Stimulated activated CD4-positive, alpha-beta T cell treated with anti-CD3 and anti-CD28 coated beads, Interleukin-2, amount 100 ng/mL, for 48 hours (primary cell): ENCODE results near the gene PLEK.
"Not testable (repeated sequence)": the region's sequence is repeated elsewhere in the genome, so short reads cannot be mapped to it uniquely, and the experiment has no call there.

Experiments
- DNase-seq, 2 donors: peaks; one replicate each; pipeline ENCODE4 v3.0.0-alpha.2; 2020

PLEK gene

DNA sequence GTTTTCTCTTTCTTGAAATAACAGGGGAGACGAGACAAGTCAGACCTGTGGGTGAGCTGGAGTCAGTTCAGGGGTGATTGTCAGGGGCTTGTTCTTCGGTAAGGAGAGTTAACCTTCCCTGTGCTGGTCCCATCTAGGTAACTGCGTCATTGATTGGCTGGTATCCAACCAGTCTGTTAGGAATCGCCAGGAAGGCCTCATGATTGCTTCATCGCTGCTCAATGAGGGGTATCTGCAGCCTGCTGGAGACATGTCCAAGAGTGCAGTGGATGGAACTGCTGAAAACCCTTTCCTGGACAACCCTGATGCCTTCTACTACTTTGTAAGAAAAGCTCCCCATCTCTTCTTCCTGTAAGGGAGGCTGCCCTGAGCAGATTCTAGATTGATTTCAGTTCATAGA, 21.3 kb downstream of the PLEK start:
- no peak for DNase-seq

DNA sequence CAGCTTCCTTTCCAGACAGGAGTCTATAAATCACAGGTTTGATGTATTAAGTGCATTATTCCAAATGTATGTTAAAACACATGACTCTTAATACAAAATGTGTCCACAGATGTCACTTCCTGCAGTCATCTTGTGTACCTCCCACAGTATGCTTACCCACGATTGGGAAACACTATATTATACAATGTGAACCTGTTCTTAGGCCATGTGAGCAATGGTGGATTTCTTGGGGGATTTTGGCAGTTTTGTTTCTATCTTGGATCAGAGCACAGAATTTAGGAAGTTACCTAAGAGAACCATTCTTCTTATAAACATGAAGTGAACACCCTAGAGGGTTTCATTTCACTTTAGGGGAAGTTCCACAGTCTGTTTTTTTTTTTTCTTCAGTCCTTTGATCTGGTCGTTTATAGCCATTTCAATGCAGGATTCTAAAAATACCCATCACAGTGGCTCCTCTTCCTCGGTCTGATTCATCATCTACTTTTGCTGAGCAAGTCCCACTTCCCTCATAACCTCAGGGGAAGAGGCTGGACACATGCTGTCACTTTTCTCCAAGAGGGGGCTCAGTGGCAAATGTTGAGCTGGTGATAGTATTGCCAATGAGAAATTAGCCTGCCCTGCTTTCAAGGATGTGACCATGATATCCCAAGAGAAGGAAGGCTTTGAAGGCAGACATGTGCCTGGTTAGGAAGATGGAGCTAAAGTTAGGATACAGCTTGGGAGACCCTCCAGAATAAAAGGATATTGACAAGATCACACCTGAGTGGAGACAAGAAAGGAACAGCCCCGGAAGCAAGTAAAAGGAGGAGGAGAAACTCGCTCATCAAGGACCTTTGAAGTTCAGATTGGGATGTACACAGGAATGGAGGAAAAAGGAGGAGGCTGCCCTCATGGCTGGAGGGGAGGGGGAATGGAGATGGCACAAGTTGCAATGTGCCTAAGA, 22.6 kb downstream of the PLEK start:
- no peak for DNase-seq

DNA sequence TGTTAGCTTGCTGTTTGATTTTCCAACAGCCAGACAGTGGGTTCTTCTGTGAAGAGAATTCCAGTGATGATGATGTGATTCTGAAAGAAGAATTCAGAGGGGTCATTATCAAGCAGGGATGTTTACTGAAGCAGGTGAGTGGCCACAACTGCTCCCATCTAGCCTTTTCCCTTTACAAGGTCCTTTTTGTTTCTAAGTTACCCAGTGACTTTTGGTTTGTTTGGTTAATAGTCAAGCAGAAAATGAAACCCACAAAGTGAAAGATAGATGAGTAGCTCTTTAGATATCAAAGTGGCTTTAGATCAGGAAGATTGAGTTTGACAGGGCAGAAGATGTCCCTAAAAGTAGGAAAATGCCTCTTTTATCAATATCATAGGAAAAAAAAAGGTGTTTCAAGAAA, 23.3 kb downstream of the PLEK start:
- no peak for DNase-seq

DNA sequence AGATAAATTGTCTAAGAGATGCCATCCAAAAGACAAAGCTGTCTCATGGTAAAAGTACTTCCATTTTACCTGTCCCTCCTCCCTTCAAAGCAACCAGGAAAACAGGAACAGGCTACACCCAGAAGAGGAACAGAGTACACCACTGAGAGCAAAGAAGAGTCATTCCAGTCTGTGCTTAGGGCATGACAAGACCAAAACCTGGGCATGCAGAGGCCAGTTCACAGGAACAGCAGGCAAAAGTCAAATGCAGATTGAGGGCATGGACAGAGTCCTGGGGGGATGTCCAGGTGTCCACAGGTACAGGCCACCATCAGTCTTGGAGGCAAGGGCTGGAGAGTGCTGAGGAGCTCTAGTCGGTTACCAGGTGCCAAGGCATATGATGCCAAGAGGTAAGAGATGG, 23.7 kb downstream of the PLEK start:
- DNase-seq = no peak

DNA sequence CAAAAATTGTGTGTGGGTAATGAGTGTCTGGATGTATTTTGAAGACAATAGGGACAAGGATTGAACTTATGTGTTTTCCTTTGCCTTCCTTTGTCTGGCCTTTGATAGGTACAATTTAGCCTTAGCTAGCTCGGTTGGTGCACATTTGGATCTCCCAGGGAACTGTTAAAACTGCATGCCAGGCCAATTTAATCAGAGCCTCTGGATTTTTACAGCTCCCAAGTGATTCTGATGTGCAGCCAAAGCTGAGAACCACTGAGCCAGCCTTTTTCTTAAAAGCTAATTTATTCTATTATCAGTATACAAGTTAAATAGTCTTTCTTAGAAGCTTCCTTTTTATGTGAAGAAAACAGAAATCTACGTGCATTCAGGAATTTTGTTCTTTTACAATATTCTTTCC, 25.0 kb downstream of the PLEK start:
- DNase-seq = no peak

DNA sequence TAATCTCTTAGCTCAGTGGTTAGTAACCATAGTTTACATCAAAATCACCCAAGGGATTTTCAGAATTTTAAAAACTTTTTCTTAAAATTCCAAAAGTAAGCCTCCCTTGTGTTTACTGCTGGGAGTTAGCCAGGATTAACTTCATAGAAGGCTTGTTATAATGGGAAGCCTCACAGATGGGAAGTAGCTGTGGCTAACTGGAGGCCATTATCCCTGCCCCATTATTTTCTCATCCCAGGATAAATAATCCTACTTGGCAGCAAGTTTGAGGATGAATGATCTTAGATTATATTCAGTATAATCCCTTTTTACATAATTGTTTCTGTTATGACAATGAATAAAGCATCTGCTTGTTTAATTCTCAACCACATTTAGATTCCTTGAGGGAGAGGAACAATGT, 25.5 kb downstream of the PLEK start:
- DNase-seq = no peak

DNA sequence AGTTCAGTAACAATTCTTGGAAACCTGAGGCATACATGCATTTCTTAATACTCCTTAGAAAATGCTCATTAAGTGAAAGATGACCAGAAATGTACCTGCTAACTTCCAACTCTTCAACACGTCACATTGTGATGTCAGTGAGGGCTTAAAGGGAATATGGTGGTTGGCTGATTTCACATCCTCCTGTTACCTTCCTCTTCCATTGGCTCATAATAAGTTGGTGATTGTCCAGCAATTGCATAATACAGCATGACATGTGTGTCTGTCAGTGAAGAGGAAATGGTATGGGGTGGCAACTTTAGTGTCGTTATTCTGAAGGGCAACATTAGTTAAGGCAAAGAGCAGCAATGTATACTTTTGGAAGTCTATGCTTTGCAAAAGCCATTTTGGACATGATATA, 26.0 kb downstream of the PLEK start:
- no peak for DNase-seq

DNA sequence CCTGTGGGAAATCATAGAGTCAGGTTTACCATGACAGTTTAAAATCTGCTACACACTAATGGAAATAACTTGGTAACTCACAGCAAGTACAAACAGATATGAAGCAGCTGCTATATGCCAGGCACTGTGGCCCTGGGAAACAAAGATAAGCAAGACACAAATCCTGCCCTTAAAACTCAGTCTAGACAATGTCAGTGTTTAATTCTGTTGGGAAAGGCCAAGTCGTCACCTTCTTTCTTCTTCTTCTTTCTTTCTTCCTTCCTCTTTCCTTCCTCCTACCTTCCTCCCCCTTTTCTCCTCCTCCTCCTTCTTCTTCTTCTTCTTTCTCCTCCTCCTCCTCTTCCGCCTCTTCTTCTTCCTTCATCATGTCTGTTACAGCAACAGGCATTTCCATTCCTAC, 26.8 kb downstream of the PLEK start:
- no peak for DNase-seq

DNA sequence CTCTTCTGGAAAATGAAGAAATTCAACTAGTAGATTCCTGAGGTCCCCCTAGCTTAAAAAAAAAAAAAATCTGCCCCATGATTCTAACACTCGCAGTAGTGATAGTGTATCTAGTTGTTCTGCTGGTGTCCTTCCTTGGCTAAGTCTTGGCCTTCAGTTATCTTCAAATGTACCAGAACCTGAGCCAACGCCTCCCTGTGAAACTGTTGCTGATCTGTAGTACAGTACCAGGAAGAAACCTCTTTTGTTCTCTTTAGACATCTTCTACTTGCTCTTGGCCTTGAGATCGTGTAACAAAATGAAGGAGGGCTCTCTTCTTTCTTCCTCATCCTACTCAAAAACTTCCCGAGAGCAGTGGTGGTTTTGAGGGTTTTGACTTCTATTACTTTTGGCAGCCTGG, 31.0 kb downstream of the PLEK start:
- no peak for DNase-seq

DNA sequence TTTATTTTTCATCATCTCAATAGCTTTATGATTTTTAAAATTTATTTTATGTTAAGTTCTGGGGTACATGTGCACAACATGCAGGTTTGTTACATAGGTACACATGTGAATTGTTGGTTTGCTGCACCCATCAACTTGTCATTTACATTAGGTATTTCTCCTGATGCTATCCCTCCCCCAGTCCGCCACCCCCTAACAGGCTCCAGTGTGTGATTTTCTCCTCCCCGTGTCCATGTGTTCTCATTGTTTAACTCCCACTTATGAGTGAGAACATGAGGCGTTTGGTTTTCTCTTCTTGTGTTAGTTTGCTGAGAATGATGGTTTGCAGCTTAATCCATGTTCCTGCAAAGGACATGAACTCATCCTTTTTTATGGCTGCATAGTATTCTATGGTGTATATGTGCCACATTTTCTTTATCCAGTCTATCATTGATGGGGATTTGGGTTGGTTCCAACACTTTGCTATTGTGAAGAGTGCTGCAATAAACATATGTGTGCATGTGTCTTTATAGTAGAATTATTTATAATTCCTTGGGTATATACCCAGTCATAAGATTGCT, 32.7 kb downstream of the PLEK start:
- not testable (repeated sequence) for DNase-seq

DNA sequence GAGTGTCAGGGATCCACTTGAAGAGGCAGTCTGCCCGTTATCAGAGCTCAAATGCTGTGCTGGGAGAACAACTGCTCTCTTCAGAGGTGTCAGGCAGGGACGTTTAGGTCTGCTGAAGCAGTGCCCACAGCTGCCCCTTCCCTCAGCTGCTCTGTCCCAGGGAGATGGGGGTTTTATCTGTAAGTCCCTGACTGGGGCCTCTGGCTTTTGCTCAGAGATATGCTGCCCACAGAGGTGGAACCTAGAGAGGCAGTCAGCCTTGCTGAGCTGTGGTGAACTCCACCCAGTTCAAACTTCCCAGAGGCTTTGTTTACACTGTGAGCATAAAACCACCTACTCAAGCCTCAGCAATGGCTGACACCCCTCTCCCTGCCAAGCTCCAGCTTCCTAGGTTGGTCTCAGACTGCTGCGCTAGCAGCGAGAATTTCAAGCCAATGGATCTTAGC, 38.1 kb downstream of the PLEK start:
- no peak for DNase-seq

DNA sequence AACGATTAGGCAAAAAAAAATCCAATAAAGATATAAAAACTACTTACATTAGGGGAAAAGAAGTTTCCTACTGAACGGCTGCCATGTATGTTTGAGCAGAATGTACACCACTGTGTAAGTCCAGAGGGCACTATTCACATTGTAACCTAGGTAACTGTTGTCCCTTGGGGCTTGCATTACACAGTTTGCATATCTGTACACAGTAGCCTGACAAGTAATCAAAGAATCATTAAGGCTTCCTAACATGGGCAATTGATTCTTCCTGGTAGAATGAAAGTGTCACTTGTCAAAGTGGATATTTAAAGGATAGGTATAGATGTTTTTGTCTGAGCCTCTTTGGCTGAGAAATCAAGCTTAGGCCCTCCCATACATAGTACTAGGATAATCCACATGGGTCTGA, 39.1 kb downstream of the PLEK start:
- DNase-seq = no peak

DNA sequence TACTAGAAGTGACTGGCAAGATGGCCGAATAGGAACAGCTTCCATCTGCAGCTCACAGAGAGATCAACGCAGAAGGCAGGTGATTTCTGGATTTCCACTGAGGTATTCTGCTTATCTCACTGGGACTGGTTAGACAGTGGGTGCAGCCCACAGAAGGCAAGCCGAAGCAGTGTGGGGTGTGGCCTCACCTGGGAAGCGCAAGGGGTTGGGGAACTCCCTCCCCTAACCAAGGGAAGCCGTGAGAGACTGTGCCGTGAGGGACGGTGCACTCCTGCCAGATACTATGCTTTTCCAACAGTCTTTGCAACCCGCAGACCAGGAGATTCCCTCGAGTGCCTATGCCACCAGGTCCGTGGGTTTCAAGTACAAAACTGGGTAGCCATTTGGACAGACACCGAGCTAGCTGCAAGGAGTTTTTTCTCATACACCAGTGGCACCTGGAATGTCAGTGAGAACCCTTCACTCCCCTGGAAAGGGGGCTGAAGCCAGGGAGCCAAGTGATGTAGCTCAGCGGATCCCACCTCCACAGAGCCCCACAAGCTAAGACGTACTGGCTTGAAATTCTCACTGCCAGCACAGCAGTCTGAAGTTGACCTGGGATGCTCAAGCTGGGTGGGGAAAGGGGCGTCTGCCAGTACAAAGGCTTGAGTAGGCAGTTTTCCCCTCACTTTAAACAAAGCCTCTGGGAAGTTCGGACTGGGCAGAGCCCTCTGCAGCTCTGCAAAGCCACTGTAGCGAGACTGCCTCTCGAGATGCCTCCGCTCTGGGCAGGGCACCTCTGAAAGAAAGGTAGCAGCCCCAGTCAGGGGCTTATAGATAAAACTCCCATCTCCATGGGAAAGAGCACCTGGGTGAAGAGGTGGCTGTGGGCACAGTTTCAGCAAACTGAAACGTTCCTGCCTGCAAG, 40.1 kb downstream of the PLEK start:
- no peak for DNase-seq

DNA sequence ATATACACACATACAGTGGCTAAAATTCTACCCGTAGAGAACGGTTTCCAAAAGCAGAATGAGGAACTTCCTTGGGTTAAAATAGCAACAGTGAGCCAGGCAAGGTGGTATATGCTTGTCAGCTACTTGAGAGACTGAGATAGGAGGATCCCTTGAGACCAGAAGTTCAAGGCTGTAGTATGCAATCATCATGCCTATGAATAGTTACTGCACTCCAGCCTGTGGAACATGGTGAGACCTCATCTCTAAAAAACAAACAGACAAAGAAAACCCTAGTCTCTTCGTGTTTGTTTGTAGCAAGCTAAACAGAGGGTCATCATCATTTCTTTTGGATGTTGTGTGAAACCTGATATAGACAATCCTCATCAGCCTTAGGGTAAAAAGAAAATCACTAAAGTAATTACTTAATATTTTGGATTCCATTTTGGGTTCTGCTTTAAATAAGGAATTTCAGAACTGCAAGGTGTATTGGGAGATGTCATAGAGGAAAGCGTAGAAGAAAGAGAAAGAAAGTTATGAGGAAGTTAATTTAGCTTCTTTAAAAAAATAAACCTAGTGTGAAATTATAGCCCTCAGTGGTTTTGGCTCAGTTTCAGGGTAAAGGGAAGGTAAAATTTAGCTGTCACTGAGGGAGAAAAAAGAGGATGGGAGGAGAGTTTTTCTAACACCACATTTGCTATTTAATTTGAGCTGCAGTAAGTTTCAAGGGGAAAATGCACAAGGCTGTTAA, 46.5 kb downstream of the PLEK start:
- DNase-seq = no peak

DNA sequence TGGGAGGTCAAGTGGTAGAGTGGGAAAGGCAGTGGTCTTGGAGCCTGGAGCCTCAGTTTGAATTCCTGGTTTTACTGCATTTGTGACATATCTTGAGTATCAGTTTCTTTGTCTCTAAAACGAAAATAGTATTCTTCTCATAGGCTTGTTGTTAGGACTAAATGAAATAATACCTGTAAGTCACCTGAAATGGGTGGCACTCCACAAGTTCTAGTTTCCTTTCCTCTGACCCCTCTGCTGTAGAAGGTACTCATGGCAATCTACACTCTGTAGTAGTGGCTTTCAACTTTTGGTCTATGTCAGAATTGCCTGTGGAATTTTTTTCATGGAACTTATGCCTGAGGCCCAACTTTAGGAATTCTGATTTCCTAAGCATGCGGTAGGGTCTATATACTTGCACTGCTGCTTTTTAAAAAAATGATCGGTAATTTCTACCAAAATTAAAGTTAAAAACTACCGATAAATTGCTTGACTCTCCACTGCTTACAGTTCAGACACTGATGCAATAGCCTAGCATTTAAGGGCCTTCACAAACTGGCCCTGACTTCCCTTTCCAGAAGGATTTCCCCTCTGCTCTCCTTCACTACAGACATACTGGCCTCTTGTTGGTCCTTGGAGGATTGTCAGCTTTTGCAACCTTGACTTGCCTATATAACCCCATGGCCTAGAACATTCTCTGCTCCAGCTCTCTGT, 47.2 kb downstream of the PLEK start:
- DNase-seq = no peak

DNA sequence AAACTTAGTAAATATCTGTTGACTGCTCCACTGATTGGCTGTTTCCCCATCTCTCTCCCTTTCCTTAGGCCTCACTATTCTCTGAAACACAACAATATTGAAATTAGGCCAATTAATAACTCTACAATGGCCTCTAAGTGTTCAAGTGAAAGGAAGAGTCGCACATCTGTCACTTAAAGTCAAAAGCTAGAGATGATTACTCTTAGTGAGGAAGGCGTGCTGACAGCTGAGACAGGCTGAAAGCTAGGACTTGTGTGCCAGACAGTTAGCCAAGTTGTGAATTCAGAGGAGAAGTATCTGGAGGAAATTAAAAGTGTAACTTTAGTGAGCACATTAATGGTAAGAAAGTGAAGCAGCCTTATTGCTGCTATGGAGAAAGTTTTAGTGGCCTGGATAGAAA, 48.4 kb downstream of the PLEK start:
- DNase-seq = no peak

DNA sequence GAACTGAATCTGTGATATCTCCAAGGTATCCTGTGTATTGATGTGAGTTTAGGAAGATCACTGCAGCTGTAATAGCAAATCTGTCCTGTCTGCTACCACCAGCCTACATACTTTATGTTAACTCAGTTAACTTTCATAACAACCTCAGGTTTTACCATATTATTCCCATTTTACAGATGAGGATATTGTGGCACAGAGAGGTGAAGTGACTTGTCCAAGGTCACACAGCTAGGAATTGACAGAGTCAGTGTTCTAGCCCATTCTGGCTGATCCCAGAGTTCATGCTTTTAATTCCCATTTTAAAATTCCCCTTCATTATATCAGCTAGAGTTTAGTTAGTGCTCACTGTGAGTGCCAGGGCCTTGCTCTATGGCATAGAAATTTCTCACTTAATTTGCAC, 49.4 kb downstream of the PLEK start:
- no peak for DNase-seq

DNA sequence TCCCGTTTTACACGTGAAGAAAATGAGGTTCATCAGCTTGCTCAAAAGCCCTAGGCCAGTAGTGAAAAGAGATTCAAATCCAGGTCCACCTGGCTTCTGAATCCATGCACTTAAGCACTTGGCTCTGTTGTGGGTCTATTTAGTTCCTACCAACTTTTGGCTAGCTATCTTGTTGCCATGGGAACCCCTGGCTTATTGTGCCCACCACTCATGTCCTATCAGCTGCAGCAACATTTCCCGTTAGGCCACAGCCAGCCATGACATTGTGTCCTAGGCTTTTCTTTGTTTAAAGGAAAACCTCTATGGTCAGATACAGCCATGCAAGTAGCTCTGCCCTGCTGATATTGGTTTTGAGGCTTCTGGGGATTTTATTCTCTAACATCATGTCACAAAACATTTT, 49.8 kb downstream of the PLEK start:
- DNase-seq = no peak

DNA sequence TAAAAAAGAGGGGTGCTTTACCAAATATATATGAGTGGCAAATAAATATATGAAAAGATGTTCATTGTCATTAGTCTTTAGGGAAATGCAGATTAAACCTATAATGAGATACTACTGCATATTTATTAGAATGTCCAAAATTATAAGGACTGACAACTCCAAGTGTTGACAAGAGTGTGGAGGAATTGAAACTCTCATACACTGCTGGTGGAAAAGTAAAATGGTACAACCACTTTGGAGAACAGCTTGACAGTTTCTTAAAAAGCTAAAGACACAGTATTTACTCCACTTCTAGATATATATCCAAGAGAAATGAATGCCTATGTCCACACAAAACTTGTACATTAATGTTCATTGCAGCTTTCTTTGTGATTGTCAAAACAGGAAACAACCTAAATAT, 50.4 kb downstream of the PLEK start:
- DNase-seq = no peak

DNA sequence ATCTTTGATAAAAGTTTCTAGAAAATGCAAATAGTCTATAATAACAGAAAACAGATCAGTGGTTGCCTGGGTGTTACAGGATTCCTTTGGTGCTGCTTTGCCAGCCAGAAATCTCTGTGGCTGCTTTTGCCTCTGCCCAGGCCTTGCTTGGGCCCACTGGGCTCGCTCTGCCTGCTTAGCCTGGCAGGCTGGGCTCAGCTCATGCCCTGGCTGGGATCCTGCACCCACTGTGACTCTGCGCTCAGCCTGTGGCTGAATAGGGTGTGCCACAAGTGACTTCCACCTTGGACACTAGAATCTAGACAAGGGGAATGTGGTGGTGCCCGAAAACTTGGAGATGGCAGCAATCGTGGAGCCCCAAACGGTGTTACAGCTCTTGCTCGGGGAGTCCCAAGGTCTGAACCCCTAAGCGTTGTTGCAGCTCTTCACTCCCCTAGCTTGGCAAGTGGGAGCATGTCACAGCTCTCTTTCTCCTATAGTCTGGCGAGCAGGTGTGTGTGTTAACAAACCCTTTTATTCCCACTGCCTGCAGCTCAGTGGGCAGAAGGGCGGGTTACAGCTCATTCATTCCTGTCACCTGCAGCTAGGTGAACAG, 51.1 kb downstream of the PLEK start:
- DNase-seq = no peak

DNA sequence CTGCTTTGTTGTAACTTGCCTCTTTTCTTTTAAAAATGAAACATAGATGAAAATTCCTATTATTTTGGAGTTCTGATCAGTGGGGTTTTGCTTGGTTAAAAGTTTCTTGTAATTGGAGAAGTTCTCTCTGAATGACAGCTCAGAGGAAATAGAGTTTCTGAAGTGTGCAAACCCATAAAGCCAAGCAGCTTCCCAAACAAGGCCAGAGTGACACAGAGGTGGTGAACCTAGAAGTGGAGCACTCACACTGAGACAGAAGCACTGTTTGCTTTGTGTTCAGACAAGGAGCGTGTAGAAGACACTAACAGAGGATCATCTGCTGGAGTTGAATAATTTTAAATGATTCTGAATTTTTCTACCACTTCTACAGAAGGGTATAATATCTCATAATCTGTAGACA, 52.8 kb downstream of the PLEK start:
- DNase-seq = no peak

DNA sequence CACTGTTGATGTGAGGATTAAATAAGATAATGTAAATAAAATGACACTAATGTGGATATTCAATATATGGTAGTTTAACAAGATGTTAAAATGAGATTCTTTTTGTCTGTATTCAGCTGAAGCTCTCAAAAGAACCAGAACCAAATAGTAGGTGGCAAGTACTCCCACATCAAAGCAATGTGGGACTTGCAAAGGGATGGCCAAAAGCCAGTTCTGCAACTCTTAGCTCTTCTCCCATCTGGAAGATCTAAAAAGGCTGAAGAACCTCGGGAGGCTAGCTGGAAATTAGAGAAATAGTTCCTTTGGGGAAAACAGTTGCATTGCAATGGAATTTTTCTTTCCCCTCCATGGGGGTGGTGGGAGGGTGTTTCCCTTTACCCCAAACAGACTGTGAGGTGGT, 53.3 kb downstream of the PLEK start:
- no peak for DNase-seq
